K562 (cell line): ENCODE data around the gene ETV3L. TPM values are rescaled to one million over a fixed set of nuclear protein-coding genes. Genes with fewer than 3 reads are reported as not detected.
A peak's percentile ranks its signal among the peaks of the same experiment; 100 is the strongest.

Experiments used
- ARID3A ChIP-seq: IDR thresholded peaks from 2 replicates; pipeline ENCODE4 v1.6.1; 2012; ENCODE audit warnings: low read depth, low read length, improper control_type of control experiment, borderline replicate concordance
- C11orf30 ChIP-seq: fragments of 450-650 bp; IDR thresholded peaks from 2 replicates; pipeline ENCODE4 v1.6.1; 2016; ENCODE audit warnings: low read depth, mild to moderate bottlenecking
- DIDO1 ChIP-seq: fragments of 450-650 bp; IDR thresholded peaks from 2 replicates; pipeline ENCODE4 v1.6.1; 2016; ENCODE audit warnings: low read depth, missing biosample characterization, missing genetic modification characterization
- DMBX1 ChIP-seq: fragments of 250-450 bp; sonication (Bioruptor Pico); IDR thresholded peaks from 2 replicates; pipeline ENCODE4 v1.8.0; 2022; ENCODE audit warnings: inconsistent platforms, mild to moderate bottlenecking, moderate library complexity, borderline replicate concordance
- EP300 ChIP-seq: IDR thresholded peaks from 2 replicates; pipeline ENCODE4 v1.6.1; 2012; ENCODE audit warnings: low read length, improper control_type of control experiment
- ETV5 ChIP-seq: sonication (generic); formaldehyde crosslinking; IDR thresholded peaks from 2 replicates; pipeline ENCODE4 v1.4.0; 2020; ENCODE audit warnings: low read depth, mild to moderate bottlenecking, missing genetic modification reagents
- GABPB2 ChIP-seq: fragments of 250-450 bp; sonication (Bioruptor Pico); conservative IDR thresholded peaks from 2 replicates; pipeline ENCODE4 v1.5.1; 2021; ENCODE audit warnings: mild to moderate bottlenecking
- MITF ChIP-seq: IDR thresholded peaks from 2 replicates; pipeline ENCODE4 v1.6.1; 2014; ENCODE audit warnings: antibody characterized with exemption
- NR2F6 ChIP-seq: fragments of 450-650 bp; formaldehyde crosslinking; IDR thresholded peaks from 2 replicates; pipeline ENCODE4 v1.4.0; 2020; ENCODE audit warnings: mild to moderate bottlenecking
- RFX1 ChIP-seq: fragments of 450-650 bp; IDR thresholded peaks from 2 replicates; pipeline ENCODE4 v1.6.1; 2016; ENCODE audit warnings: mild to moderate bottlenecking, moderate library complexity
- SIN3A ChIP-seq, 2 experiments: fragments of 150-350 bp in 1 of 2; IDR thresholded peaks; 2 replicates each; pipeline ENCODE4 v1.6.1; 2011 to 2016; ENCODE audit warnings: borderline replicate concordance in 2 of 2, low read depth in 2 of 2, low read length in 2 of 2, mild to moderate bottlenecking in 2 of 2, moderate library complexity in 2 of 2; ENCODE audit not compliant: control insufficient read depth in 1 of 2
- SP2 ChIP-seq: IDR thresholded peaks from 2 replicates; pipeline ENCODE4 v1.6.1; 2011; ENCODE audit warnings: mild to moderate bottlenecking, low read depth, low read length, moderate library complexity; ENCODE audit not compliant: poor library complexity, severe bottlenecking; ENCODE audit errors: extremely low read depth
- TAF9B ChIP-seq: fragments of 450-650 bp; IDR thresholded peaks from 2 replicates; pipeline ENCODE4 v1.6.1; 2018; ENCODE audit warnings: mild to moderate bottlenecking; ENCODE audit not compliant: partially characterized antibody
- THRA ChIP-seq: fragments of 450-650 bp; IDR thresholded peaks from 2 replicates; pipeline ENCODE4 v1.6.1; 2017; ENCODE audit warnings: mild to moderate bottlenecking, moderate library complexity
- TSHZ1 ChIP-seq: fragments of 250-450 bp; sonication (Bioruptor Pico); IDR thresholded peaks from 2 replicates; pipeline ENCODE4 v1.4.0; 2020; ENCODE audit warnings: mild to moderate bottlenecking, moderate library complexity
- ZBTB8A ChIP-seq: fragments of 450-650 bp; IDR thresholded peaks from 2 replicates; pipeline ENCODE4 v1.6.1; 2018; ENCODE audit warnings: mild to moderate bottlenecking, moderate library complexity; ENCODE audit not compliant: partially characterized antibody
- ZC3H11A ChIP-seq: IDR thresholded peaks from 2 replicates; pipeline ENCODE4 v1.6.1; 2012; ENCODE audit warnings: low read depth, low read length, improper control_type of control experiment
- ZNF263 ChIP-seq: sonication (generic); formaldehyde crosslinking; IDR thresholded peaks from 2 replicates; pipeline ENCODE4 v1.8.0; 2022; ENCODE audit warnings: mild to moderate bottlenecking, missing genetic modification reagents, borderline replicate concordance
- ZNF324 ChIP-seq: fragments of 250-450 bp; sonication (Bioruptor Pico); IDR thresholded peaks from 2 replicates; pipeline ENCODE4 v1.4.0; 2020; ENCODE audit warnings: mild to moderate bottlenecking
- ZNF77 ChIP-seq: fragments of 250-450 bp; sonication (Bioruptor Pico); IDR thresholded peaks from 2 replicates; pipeline ENCODE4 v1.5.0; 2020
- polyA plus RNA-seq, 8 experiments: library from polyadenylated mRNA; depleted of rRNA in 4 of 8; stranded (reverse) in 5 of 8; unstranded in 3 of 8; fragments of >200 nt; fragmentation: Nextera tagmentation in 2 of 8; fragmentation: Illumina TruSeq in 1 of 8; extraction: Ambion mirVana in 2 of 8; extraction: Trizol in 1 of 8; gene quantifications; 2 replicates each; pipeline versions ENCODE4 v1.2.1 to v1.2.3, GENCODE V29; 2011 to 2014; ENCODE audit warnings: inconsistent platforms in 1 of 8, missing spikeins in 1 of 8
- total RNA-seq, 7 experiments: library from RNA; depleted of rRNA in 6 of 7; stranded (reverse); fragments of >200 nt in 6 of 7; fragmentation: Illumina TruSeq in 2 of 7; extraction: Trizol in 2 of 7; gene quantifications; 2 replicates each; pipeline versions ENCODE4 v1.2.1 to v1.2.3, GENCODE V29; 2011 to 2021; ENCODE audit warnings: low replicate concordance in 1 of 7

ETV3L gene
- total and polyA plus RNA-seq, 9 of the 15 experiments (the other 6 are each of a cell fraction or from before 2014, with no cell fraction given): not detected

GRCh38 chr1:157138220-157139051 lies 38.8 kb upstream of the ETV3L start, which contains the start of gene ETV3 (continued):
- peak; percentile 62; the same call in 1 of the 2 replicates for TF ChIP-seq DMBX1 (CRISPR knock-in tag)
- TF ChIP-seq ZBTB8A: no peak
- TF ChIP-seq ETV5 (CRISPR knock-in tag): peak; percentile 98
- TF ChIP-seq EP300: peak; percentile 26; the same call in 1 of the 2 replicates
- no peak for TF ChIP-seq TSHZ1 (CRISPR knock-in tag)
- TF ChIP-seq NR2F6 (CRISPR knock-in tag): no peak
- TF ChIP-seq DIDO1 (tag): no peak
- TF ChIP-seq ZNF263 (CRISPR knock-in tag): peak; percentile 100
- no peak for TF ChIP-seq ARID3A
- no peak for TF ChIP-seq ZNF324 (CRISPR knock-in tag)
- no peak for TF ChIP-seq ZC3H11A
- TF ChIP-seq RFX1: no peak
- TF ChIP-seq ZNF77 (CRISPR knock-in tag): no peak
- TF ChIP-seq THRA: no peak
- no peak for TF ChIP-seq SP2
- TF ChIP-seq SIN3A (IDR thresholded peaks at IDR 0.05; ENCODE audit: borderline replicate concordance in 2 of 2, control insufficient read depth in 1 of 2, low read depth in 2 of 2, low read length in 2 of 2): peak in 1 of 2 experiments; percentile 39; a peak in 1 of 4 replicates
- no peak for TF ChIP-seq MITF
- TF ChIP-seq C11orf30: peak; percentile 10; the same call in 1 of the 2 replicates
- TF ChIP-seq GABPB2 (CRISPR knock-in tag): no peak
- TF ChIP-seq TAF9B: peak; percentile 17
